ENCODE results near the gene VPREB3. TPM values are rescaled to one million over a fixed set of nuclear protein-coding genes. Genes with fewer than 3 reads are reported as not detected.

The VPREB3 gene
- polyA plus RNA-seq, 3 donors = 0.88 to 1.0 (median 1.0) TPM

- Mint-ChIP-seq H3K27ac (peak overlapping the region in 1 of 7 donors; percentile 44), H3K4me3 (no peak overlapping the region), H3K4me1 (no peaks in the 10 kb centered on the region), H3K36me3 (peaks cover 77 to 97% of the 10 kb centered on the region in 2 donors), H3K9me3 (peaks cover 0 to 3% (median 0%) of the 10 kb centered on the region in 7 donors), H3K27me3 (ENCODE audit: low read depth in 3 of 3) (peaks cover 0 to 2% (median 0%) of the 10 kb centered on the region in 3 donors)
- Histone ChIP-seq H3K36me3 (replicated peaks in 1 of 2; ENCODE audit: control insufficient read depth in 1 of 2, insufficient read depth in 2 of 2, low read length in 2 of 2) (peaks cover 70 to 93% of the 10 kb centered on the region in 2 donors), H3K4me2 (replicated peaks; ENCODE audit: extremely low read depth, low read length, poor library complexity, severe bottlenecking) (no peak overlapping the region), H3K79me2 (ENCODE audit: insufficient read depth, low read length) (no peaks in the 10 kb centered on the region), H3K27ac (ENCODE audit: low read depth in 1 of 2, low read length in 2 of 2) (no peak overlapping the region), H4K20me1 (ENCODE audit: insufficient read depth, low read length) (no peaks in the 10 kb centered on the region), H3K4me3 (replicated peaks in 1 of 3; ENCODE audit: low read depth in 2 of 3, low read length in 3 of 3) (no peak overlapping the region), H3K4me1 (ENCODE audit: control insufficient read depth in 1 of 2, insufficient read depth in 2 of 2, low read length in 2 of 2) (no peaks in the 10 kb centered on the region), H3K9me3 (replicated peaks in 1 of 2; ENCODE audit: control insufficient read depth in 1 of 2, insufficient read depth in 1 of 2, low read length in 2 of 2) (no peaks in the 10 kb centered on the region), H3K27me3 (ENCODE audit: control insufficient read depth in 2 of 2, insufficient read depth in 2 of 2, low read length in 2 of 2) (no peaks in the 10 kb centered on the region), H3K9ac (ENCODE audit: insufficient read depth, low read length, poor library complexity, severe bottlenecking) (no peak overlapping the region), H2AFZ (ENCODE audit: insufficient read depth, low read depth, low read length, poor library complexity, severe bottlenecking) (no peak overlapping the region)
- 98% methylated on average over 18 of the region's 18 CpGs for WGBS (ENCODE audit: insufficient coverage)
- intact Hi-C loops (cut with micrococcal nuclease) = no loop called here
- DNase-seq = no peak
- no peak for TF ChIP-seq CTCF (IDR thresholded peaks at IDR 0.05)
Observed at GRCh38 chr22:23800297-23801237, 46.3 kb upstream of the VPREB3 start.

DNA sequence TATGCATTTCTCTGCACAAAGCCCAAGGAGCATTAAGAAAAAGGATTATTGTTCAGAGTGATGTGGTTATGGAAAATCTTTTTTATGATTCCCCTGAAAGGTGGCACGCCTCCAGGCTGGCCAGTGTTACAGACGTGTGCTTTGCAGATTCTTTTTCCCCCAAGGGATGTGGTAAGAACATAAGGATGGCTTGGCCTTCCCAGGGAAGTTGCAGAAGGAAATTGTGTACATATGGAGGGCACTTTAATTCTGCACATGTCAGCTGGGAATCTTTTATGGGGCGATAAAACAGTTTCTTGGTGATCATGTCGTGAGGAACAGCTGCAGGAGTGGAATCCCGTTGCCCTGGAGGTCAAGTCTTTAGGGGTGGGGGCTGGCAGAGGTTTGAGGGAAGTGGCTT, 42.2 kb upstream of the VPREB3 start:
- no peak for DNase-seq
- Mint-ChIP-seq H3K36me3 (peaks cover 70 to 97% of the 10 kb centered on the region in 2 donors), H3K27ac (no peak overlapping the region), H3K27me3 (ENCODE audit: low read depth in 3 of 3) (no peaks in the 10 kb centered on the region), H3K9me3 (peaks cover 0 to 3% (median 0%) of the 10 kb centered on the region in 7 donors), H3K4me3 (no peak overlapping the region), H3K4me1 (no peaks in the 10 kb centered on the region)
- peaks cover 8% of the 10 kb centered on the region for H3K79me2 ChIP-seq (ENCODE audit: insufficient read depth, low read length)
- no peak overlapping the region for H2AFZ ChIP-seq (ENCODE audit: insufficient read depth, low read depth, low read length, poor library complexity, severe bottlenecking)
- H3K36me3 ChIP-seq (replicated peaks in 1 of 2; ENCODE audit: control insufficient read depth in 1 of 2, insufficient read depth in 2 of 2, low read length in 2 of 2) = peaks cover 63 to 92% of the 10 kb centered on the region in 2 donors
- H4K20me1 ChIP-seq (ENCODE audit: insufficient read depth, low read length) = peaks cover 17% of the 10 kb centered on the region
- H3K4me2 ChIP-seq (replicated peaks; ENCODE audit: extremely low read depth, low read length, poor library complexity, severe bottlenecking) = no peak overlapping the region
- H3K9me3 ChIP-seq (replicated peaks in 1 of 2; ENCODE audit: control insufficient read depth in 1 of 2, insufficient read depth in 1 of 2, low read length in 2 of 2) = no peaks in the 10 kb centered on the region
- no peak overlapping the region for H3K4me3 ChIP-seq (replicated peaks in 1 of 3; ENCODE audit: low read depth in 2 of 3, low read length in 3 of 3)
- no peak overlapping the region for H3K9ac ChIP-seq (ENCODE audit: insufficient read depth, low read length, poor library complexity, severe bottlenecking)
- TF ChIP-seq CTCF (IDR thresholded peaks at IDR 0.05) = no peak
- no peaks in the 10 kb centered on the region for H3K4me1 ChIP-seq (ENCODE audit: control insufficient read depth in 1 of 2, insufficient read depth in 2 of 2, low read length in 2 of 2)
- no peaks in the 10 kb centered on the region for H3K27me3 ChIP-seq (ENCODE audit: control insufficient read depth in 2 of 2, insufficient read depth in 2 of 2, low read length in 2 of 2)
- intact Hi-C loops (cut with micrococcal nuclease) = no loop called here
- 94% methylated on average over 4 of the region's 5 CpGs for WGBS (ENCODE audit: insufficient coverage)
- H3K27ac ChIP-seq (ENCODE audit: low read depth in 1 of 2, low read length in 2 of 2) = no peak overlapping the region

All from CD14-positive monocyte (primary cell).